Measurements from ENCODE around the gene TEX19. TPM values are rescaled to one million over a fixed set of nuclear protein-coding genes. Genes with fewer than 3 reads are reported as not detected.

Gene TEX19
- polyA plus RNA-seq, 1 experiment, result 0.04 TPM

DNA sequence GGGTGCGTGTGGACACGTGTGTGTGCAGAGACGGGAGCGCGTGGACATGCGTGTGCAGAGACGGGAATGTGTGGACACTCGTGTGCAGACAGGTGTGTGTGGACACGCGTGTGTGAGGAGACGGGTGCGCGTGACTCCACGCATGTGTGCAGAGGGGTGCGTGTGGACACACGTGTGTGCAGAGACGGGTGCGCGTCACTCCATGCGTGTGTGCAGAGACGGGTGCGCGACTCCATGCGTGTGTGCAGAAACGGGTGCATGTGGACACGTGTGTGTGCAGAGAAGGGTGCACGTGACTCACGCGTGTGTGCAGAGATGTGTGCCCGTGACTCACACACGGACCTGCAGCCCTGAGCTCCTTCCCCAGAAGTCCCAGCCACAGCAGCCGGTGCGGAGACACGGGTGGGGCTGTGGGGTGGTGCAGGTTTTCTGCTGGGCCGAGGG, 39.4 kb upstream of the TEX19 start:
- DNase-seq (ENCODE audit: low read depth, low spot score), result no peak
- ChIA-PET POLR2A (no interaction called here), CTCF (no interaction called here)
- H3K9me3 ChIP-seq (ENCODE audit: control insufficient read depth, insufficient read depth, low read length), result peaks cover 32% of the 10 kb centered on the region
- no peak for TF ChIP-seq CTCF (IDR thresholded peaks at IDR 0.05; ENCODE audit: low read depth, low read length)
- H3K27me3 ChIP-seq (ENCODE audit: control insufficient read depth, insufficient read depth, low read length), result peaks cover 30% of the 10 kb centered on the region
- H3K4me3 ChIP-seq (ENCODE audit: low read depth, low read length), result no peak overlapping the region
- H3K27ac ChIP-seq (ENCODE audit: low read depth, low read length), result no peak overlapping the region

GRCh38 chr17:82320140-82320840, 38.8 kb upstream of the TEX19 start:
- Histone ChIP-seq H3K4me3 (ENCODE audit: low read depth, low read length) (no peak overlapping the region), H3K9me3 (ENCODE audit: control insufficient read depth, insufficient read depth, low read length) (peaks cover 32% of the 10 kb centered on the region), H3K27ac (ENCODE audit: low read depth, low read length) (no peak overlapping the region), H3K27me3 (ENCODE audit: control insufficient read depth, insufficient read depth, low read length) (peaks cover 23% of the 10 kb centered on the region)
- TF ChIP-seq CTCF (IDR thresholded peaks at IDR 0.05; ENCODE audit: low read depth, low read length), result no peak
- POLR2A ChIA-PET, result no interaction called here
- no peak for DNase-seq (ENCODE audit: low read depth, low spot score)
- CTCF ChIA-PET, result interaction anchor here (0.6 to 1.0 kb wide), 4 partner anchors 10 to 68 kb away, joined by 3 to 6 read pairs (median 3); no protein-coding TSS in a partner anchor

DNA sequence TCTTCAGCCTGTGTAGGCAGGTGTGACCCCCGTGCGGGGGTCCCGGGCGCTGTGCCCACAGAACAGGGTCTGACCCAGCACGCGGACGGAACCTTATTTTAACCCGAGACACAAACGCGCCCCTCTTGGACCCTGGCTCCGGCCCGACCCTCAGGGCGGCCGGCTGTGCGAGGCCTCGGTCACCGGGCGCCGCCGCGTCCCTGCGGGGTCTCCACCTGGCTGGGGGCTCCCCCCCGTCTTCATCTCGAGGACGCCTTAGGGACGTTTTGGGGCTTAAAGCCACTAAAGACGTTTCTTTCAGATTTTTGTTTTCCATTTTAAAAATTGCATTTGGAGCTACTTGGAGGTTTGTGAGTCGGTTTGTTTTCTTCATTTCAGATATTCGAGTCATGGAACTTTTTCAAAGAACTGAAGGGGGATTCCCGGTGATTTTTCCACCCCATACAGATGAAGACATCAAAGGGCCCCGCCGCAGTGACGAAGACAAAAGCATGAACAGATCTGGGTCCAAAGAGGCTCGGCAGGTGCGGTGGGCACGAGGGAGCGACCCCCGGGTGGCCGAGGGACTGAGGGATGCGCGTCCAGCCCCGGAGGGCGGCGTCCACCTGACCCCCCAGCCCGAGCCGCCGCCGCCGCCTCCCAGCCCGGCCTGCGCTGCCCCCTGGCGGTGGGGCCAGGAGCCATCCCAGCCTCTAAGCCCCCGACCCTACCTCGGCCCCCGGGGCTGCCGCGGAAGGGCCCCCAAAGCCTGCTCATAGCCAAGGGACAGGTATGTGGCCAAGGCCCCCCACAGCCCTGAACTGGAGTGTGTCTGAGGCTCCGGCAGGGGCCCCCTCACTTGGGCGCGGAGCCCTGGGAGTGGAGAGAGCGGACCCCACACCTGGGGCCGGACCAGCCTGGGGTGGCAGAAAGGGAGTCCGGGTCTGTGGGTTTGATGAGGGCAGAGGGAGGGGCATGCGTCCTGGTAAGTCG, 37.8 kb upstream of the TEX19 start:
- POLR2A ChIA-PET, result no interaction called here
- peaks cover 14% of the 10 kb centered on the region for H3K27me3 ChIP-seq (ENCODE audit: control insufficient read depth, insufficient read depth, low read length)
- TF ChIP-seq CTCF (IDR thresholded peaks at IDR 0.05; ENCODE audit: low read depth, low read length), result peak; percentile 61
- peaks cover 32% of the 10 kb centered on the region for H3K9me3 ChIP-seq (ENCODE audit: control insufficient read depth, insufficient read depth, low read length)
- CTCF ChIA-PET, result interaction anchor here (0.6 to 1.0 kb wide), 6 partner anchors 9 to 496 kb away, joined by 3 to 6 read pairs (median 3); no protein-coding TSS in a partner anchor
- no peak overlapping the region for H3K27ac ChIP-seq (ENCODE audit: low read depth, low read length)
- no peak overlapping the region for H3K4me3 ChIP-seq (ENCODE audit: low read depth, low read length)
- DNase-seq (ENCODE audit: low read depth, low spot score), result no peak

DNA sequence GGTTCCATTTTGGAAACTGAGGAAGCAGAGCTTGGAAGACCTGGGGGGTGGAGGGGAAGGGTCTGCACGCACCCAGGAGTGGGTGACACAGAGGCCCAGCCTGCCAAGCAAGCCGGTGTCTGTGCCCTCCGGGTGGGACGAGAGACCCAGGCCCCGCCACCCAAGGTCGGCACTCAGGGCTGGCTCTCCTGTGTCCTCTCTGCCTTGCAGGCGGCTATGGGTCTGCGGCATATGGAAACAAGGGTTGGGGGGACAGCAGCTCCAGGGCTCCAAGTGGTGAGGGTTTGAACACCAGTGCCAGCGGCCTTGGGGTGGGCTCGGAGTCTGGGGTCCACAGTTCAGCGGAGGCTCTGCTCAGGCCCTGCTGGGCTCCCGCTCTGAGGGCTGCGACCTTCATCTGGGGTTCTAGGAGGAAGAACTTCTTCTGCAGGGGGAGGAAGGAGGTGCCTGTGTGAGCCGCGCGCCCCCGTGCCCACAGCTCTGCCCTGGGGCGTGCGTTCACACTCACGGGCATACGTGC, 37.0 kb upstream of the TEX19 start:
- POLR2A ChIA-PET, result no interaction called here
- CTCF ChIA-PET, result no interaction called here
- no peak for DNase-seq (ENCODE audit: low read depth, low spot score)
- Histone ChIP-seq H3K27me3 (ENCODE audit: control insufficient read depth, insufficient read depth, low read length) (peaks cover 9% of the 10 kb centered on the region), H3K27ac (ENCODE audit: low read depth, low read length) (no peak overlapping the region), H3K4me3 (ENCODE audit: low read depth, low read length) (no peak overlapping the region), H3K9me3 (ENCODE audit: control insufficient read depth, insufficient read depth, low read length) (peaks cover 32% of the 10 kb centered on the region)
- no peak for TF ChIP-seq CTCF (IDR thresholded peaks at IDR 0.05; ENCODE audit: low read depth, low read length)

All from AG04450 (cell line).